Activated CD4-positive, alpha-beta T cell treated with anti-CD3 and anti-CD28 coated beads for 24 hours (primary cell): Measurements from ENCODE around the gene CHMP1A.
A peak's percentile ranks its signal among the peaks of the same experiment; 100 is the strongest.
"Not testable (repeated sequence)": the region's sequence is repeated elsewhere in the genome, so short reads cannot be mapped to it uniquely, and the experiment has no call there.

ENCODE experiments used
- DNase-seq, 2 donors: peaks; one replicate each; pipeline ENCODE4 v3.0.0-alpha.2; 2020; ENCODE audit warnings: low read depth in 2 of 2

The CHMP1A gene

DNA sequence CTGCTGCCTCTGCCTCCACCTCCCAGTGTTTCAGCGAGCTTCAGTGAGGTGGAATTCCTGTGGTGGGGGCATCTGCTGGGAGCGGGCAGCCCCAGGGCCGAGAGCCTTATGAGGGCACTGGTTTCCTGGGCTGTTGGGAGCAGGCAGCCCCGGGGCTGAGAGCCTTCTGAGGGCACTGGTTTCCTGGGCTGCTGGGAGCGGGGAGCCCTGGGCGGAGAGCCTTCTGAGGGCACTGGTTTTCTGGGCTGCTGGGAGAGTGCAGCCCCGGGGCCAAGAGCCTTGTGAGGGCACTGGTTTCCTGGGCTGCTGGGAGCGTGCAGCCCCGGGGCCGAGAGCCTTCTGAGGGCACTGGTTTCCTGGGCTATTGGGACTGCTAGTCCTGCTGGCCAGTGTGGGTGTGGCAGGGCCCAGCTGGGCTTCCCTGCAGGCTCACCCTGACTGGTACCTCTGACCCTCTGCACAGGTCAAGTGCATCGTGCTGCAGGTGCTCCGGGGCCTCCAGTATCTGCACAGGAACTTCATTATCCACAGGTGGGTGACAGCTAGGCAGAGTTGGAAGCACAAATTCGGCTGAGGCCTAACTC, 34.6 kb upstream of the CHMP1A start:
- no peak for DNase-seq

DNA sequence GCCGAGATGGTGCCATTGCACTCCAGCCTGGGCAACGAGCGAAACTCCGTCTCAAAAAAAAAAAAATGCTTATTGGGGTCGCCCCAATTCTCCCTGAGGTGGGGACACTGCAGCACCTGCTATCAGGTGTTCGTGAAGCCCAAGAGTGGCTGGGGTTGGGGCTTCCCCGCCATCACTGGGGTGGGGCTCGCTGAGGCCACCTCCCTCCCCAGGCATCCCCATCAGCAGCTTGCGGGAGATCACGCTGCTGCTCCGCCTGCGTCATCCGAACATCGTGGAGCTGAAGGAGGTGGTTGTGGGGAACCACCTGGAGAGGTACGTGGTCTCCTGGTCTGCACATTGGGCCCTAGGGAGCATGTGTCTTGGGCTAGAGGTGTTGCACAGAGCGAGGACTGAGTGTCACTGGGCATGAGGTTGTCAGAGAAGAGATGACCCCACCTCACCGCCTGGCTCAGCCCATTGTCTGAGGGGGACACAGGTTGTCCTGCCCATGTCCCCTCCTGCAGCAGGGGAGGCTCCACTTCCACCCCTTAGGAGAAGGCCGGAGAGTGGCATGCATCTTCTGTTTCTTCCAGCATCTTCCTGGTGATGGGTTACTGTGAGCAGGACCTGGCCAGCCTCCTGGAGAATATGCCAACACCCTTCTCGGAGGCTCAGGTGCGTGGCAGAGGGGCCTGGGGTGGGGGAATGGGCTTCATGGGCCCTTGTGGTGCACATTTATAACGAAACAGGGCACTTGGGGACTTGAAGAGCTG, 33.9 kb upstream of the CHMP1A start:
- no peak for DNase-seq

GRCh38 chr16:89690392-89690901, 32.9 kb upstream of the CHMP1A start:
- DNase-seq: no peak

GRCh38 chr16:89689621-89690020, 32.1 kb upstream of the CHMP1A start:
- DNase-seq: not testable (repeated sequence)

DNA sequence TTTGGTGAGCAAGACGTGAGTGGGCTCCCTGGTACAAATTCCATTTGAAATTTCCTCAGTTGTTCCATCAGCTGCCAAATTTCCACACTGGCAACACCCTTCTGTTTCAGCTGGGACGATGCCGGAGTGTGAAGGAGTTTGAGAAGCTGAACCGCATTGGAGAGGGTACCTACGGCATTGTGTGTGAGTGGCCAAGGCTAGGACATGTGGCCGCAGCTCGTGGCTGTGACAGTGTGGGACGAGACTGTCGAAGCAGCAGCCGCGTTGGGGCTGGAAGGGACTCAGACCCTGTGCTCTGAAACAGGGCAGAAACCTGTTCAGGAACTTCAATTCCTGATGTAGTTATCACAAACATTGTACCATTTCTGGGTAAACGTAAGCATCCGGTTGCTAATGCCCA, 31.6 kb upstream of the CHMP1A start:
- DNase-seq: no peak

DNA sequence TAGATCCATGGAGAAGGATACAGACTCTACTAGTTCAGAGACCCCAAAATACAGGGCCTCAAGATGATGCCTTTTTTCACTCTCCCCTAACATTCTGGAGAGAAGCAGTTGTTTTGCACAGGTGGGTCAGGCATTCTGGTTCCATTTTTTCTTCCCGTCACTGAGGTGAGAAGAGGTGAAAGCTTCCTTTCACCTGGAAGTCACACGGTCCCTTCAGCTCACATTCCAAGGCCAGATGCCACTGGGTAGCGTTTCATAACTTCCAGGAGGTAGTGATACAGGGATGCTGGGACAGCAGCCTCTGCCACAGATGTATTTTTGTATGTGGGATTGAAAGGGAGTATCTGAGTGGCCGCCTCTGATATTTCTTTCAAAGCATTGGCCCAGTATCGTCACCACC, 30.9 kb upstream of the CHMP1A start:
- no peak for DNase-seq

DNA sequence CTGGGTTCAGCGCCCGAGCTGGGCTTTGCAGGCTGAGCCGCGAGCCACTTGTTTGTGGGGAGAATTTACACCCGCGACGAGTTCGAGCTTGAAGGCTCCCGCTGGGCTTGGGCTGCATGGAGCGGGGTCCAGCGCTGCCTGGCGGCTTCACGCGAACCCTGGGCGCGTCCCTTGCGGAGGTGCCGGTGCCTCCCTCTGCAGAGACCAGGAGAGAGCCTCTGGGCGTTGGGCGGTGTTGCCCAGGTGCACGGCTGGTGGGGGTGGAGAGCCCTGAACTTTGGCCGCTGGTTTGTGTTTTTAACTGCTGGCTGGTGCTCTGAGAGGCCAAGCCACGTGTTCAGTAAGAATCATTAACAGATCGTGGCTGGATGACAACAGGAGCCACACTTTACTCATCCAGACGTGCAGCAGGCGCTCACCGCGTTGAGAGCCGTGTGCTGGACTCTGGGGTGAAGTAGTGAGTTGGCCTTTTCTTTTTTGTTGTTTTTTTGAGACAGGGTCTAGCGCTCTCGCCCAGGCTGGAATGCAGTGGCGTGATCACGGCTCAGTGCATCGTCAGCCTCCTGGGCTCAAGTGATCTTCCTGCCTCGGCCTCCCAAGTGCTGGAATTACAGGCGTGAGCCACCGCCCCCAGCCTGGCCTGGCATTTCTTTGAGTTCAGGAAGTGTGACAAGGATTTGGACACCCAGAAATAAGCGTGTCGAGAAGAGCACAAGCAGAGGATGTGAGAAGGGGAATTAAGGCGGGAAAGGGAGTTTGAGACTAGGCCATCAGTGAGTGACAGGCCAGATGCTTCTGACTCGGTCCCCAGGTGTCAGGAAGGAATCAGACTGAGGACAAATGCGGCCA, 29.8 kb upstream of the CHMP1A start:
- DNase-seq: no peak

- peak; percentile 85 to 86 for DNase-seq
Observed at GRCh38 chr16:89686520-89687091, 29.1 kb upstream of the CHMP1A start, which contains the start of gene CDK10. Gene CDK10 (plus strand): TSS chr16:89686689. CDS start chr16:89686711, 22 bp downstream.

DNA sequence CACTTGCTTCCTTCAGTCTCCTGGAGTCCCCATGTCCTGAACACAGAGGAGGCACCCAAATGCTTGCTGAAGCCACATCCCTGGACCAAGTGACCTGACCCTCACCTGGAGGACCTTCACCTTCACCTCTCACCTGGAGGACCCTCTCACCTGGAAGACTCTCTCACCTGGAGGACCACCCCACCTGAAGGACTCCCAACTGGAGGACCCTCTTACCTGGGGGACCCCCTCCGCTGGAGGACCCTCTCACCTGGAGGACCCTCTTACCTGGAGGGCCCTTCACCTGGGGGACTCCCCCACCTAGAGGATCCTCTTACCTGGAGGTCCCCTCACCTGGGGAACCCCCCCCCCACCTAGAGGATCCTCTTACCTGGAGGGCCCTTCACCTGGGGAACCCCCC, 28.4 kb upstream of the CHMP1A start:
- DNase-seq: no peak

GRCh38 chr16:89678258-89678657, 20.8 kb upstream of the CHMP1A start:
- no peak for DNase-seq

DNA sequence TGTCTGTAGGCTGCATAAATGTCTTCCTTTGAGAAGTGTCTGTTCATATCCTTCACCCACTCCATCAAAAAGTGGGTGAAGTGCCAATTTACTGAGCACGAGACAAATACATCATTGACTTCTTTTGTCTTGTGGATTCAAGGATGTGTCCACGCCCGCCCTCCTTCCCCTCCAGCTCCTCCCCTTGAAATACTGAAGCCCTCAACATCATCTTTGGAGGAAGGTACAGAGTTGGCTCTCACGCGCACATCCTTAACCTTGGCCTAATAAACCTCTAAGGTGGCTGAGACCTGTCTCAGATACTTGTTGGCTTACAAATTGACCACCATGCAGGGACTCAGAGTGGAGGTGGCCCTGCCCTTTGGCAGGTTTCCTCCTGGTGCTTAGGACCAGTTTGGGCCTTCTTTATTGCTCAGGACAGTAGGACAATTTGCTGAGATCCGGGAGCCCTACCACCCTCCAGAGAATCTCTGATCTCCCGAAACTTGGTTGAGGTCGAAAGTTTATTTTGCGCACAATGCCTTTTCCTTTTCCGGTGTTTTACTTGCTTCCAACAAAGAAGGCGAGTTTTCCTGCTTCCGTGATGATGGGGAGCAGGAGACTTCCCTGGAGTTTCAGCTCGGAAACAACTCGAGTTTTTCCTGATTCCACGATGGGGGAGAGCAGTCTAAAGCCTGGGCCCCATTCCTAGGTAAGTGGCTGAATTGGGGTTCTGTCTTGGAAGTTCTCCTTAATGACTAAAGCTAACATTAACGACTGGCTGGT, 14.9 kb upstream of the CHMP1A start:
- no peak for DNase-seq

DNA sequence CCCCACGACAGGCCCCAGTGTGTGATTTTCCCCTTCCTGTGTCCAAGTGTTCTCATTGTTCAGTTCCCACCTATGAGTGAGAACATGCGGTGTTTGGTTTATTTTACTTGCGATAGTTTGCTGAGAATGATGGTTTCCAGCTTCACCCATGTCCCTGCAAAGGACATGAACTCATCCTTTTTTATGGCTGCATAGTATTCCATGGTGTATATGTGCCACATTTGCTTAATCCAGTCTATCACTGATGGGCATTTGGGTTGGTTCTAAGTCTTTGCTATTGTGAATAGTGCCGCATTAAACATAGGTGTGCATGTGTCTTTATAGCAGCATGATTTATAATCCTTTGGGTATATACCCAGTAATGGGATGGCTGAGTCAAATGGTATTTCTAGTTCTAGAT, 14.1 kb upstream of the CHMP1A start:
- DNase-seq: not testable (repeated sequence)

- DNase-seq: no peak
Observed at GRCh38 chr16:89670496-89671431, 13.3 kb upstream of the CHMP1A start.

DNA sequence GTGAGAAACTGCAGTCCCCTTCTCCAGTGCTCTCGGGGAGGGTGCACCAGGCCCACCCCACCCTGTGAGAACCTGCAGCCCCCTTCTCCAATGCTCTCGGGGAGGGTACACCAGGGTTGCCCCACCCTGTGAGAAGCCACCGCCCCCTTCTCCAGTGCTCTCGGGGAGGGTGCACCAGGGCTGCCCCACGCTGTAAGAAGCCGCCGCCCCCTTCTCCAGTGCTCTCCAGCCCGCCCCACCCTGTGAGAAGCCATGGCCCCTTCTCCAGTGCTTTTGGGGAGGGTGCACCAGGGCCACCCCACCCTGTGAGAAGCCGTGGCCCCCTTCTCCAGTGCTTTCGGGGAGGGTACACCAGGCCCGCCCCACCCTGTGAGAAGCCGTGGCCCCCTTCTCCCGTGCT, 12.2 kb upstream of the CHMP1A start:
- no peak for DNase-seq

DNA sequence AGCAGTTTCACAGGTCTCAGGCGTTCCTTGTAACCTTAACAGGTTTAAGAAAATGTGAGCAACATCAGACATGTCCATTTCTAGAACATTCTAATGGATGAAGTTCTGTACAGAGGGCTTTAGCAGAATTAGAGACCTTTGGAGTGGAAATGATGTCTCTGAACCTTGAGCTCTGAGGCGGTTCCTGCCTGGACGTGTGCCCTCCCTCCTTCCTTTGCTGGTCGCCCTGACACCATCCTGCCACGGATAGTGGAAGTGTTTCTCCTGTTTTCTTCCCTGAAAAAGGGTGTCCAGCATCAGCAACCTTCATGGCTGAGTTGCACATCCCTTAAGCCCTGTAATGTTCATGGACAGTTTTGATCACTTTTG, 11.3 kb upstream of the CHMP1A start:
- DNase-seq: no peak

DNA sequence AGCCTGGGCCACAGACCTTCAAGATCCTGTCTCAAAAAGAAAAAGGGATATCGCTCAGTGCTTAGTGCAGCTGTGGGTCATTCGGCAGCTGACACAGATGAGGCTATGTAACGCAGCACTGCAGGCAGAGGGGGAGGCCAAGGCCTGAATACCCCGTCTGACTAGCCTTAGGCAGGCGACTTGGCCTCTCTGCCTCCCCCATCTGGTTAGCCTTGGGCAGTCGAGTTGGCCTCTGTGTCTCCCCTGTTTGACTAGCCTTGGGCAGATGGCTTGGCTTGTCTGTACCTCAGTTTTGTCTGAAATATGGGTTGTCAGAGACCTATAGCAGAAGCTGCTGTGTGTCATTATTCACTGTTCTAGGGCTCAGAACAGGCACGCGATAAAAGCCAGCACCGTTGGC, 10.1 kb upstream of the CHMP1A start:
- no peak for DNase-seq

- not testable (repeated sequence) for DNase-seq
Observed at GRCh38 chr16:89667000-89667399, 9.5 kb upstream of the CHMP1A start.

GRCh38 chr16:89664238-89664637, 6.7 kb upstream of the CHMP1A start:
- not testable (repeated sequence) for DNase-seq

DNA sequence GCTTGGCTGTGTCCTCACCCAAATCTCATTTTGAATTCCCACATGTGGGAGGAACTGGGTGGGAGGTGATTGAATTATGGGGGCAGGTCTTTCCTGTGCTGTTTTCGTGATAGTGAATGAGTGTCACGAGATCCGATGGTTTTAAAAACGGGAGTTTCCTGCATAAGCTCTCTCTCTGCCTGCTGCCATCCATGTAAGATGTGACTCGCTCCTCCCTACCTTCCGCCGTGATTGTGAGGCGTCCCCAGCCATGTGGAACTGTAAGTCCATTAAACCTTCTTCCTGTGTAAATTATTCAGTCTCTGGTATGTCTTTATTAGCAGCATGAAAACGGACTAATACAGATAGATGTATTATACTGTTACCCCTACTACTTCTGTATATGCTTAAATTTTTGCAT, 3.7 kb upstream of the CHMP1A start:
- DNase-seq: no peak

DNA sequence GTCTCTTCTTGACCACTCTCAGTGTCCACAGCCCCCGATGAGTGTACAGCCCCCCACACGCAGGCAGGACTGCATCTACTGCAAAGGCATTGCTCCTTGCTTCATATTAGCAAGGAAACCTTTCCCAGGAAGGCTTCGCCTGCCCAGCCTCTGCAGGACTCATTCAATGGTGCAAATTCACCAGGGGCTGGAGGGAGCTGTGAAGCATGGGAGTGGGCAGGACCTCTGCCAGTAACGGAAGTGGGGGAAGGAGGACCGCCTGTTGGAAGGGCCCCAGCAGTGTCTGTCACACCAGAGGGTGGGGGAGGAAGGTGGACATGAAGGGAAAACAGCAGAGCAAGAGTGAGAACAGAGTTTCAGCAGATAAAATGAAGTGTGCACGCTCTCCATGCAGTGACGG, 2.6 kb upstream of the CHMP1A start:
- DNase-seq: no peak
